HEK293 (cell line): Measurements from ENCODE around the gene MCM8.

Experiments used
- CTCF ChIA-PET: fragments of 350-600 bp; formaldehyde crosslinking; extraction: SDS; loops from one replicate; lab custom pipeline; 2021; ENCODE audit warnings: antibody characterized with exemption; lab: Yijun Ruan, JAX
- POLR2A ChIA-PET: fragments of 300-600 bp; formaldehyde crosslinking; extraction: SDS; loops from one replicate; lab custom pipeline; 2020; ENCODE audit warnings: antibody characterized with exemption, inconsistent platforms; lab: Yijun Ruan, JAX
- H3K27ac ChIP-seq: fragments of 200-500 bp; sonication (Bioruptor generic); 2 replicates; pipeline ENCODE4 v1.5.1; 2014; ENCODE audit warnings: low read depth, low read length, control low read depth, inconsistent platforms; ENCODE audit errors: extremely low read depth
- H3K36me3 ChIP-seq, 2 experiments: fragments of 200-500 bp in 1 of 2; sonication (Bioruptor generic) in 1 of 2; 1 replicate in 1 of 2; 2 replicates in 1 of 2; pipeline ENCODE4 v1.5.1; 2014 to 2017; ENCODE audit warnings: inconsistent platforms in 2 of 2, low read length in 2 of 2; ENCODE audit not compliant: control insufficient read depth in 2 of 2, insufficient read depth in 1 of 2
- H3K4me1 ChIP-seq: fragments of 200-500 bp; sonication (Bioruptor generic); 2 replicates; pipeline ENCODE4 v1.5.1; 2014; ENCODE audit warnings: mild to moderate bottlenecking, low read length, inconsistent platforms; ENCODE audit not compliant: control insufficient read depth, insufficient read depth
- H3K4me3 ChIP-seq: 2 replicates; pipeline ENCODE4 v1.5.1; 2011; ENCODE audit warnings: low read depth, mild to moderate bottlenecking, control low read depth, low read length, moderate library complexity
- H3K9me3 ChIP-seq: fragments of 200-500 bp; sonication (Bioruptor generic); 2 replicates; pipeline ENCODE4 v1.5.1; 2014; ENCODE audit warnings: low read depth, low read length, inconsistent platforms; ENCODE audit not compliant: control insufficient read depth, insufficient read depth
- EGR2 ChIP-seq: fragments of 450-650 bp; formaldehyde crosslinking; IDR thresholded peaks from 2 replicates; pipeline ENCODE4 v1.5.1; 2016; ENCODE audit warnings: low read depth, missing biosample characterization, missing genetic modification characterization
- HOXA7 ChIP-seq: sonication (generic); formaldehyde crosslinking; IDR thresholded peaks from 2 replicates; pipeline ENCODE4 v1.8.1; 2022; ENCODE audit warnings: missing genetic modification reagents, borderline replicate concordance
- MEIS1 ChIP-seq: sonication (generic); formaldehyde crosslinking; IDR thresholded peaks from 2 replicates; pipeline ENCODE4 v1.8.1; 2022; ENCODE audit warnings: missing genetic modification reagents, mild to moderate bottlenecking, borderline replicate concordance
- OSR2 ChIP-seq: fragments of 450-650 bp; formaldehyde crosslinking; IDR thresholded peaks from 2 replicates; pipeline ENCODE4 v1.5.1; 2016; ENCODE audit warnings: missing biosample characterization, missing genetic modification characterization
- PRDM6 ChIP-seq: fragments of 450-650 bp; formaldehyde crosslinking; IDR thresholded peaks from 2 replicates; pipeline ENCODE4 v1.5.1; 2017; ENCODE audit warnings: missing biosample characterization, missing genetic modification characterization
- ZBTB48 ChIP-seq: fragments of 450-650 bp; formaldehyde crosslinking; IDR thresholded peaks from 2 replicates; pipeline ENCODE4 v1.5.1; 2016; ENCODE audit warnings: missing biosample characterization, missing genetic modification characterization
- ZIC2 ChIP-seq: fragments of 450-650 bp; formaldehyde crosslinking; IDR thresholded peaks from 2 replicates; pipeline ENCODE4 v1.5.1; 2016; ENCODE audit warnings: missing biosample characterization, missing genetic modification characterization
- ZNF114 ChIP-seq: fragments of 450-650 bp; formaldehyde crosslinking; IDR thresholded peaks from 2 replicates; pipeline ENCODE4 v1.5.0; 2017; ENCODE audit warnings: missing biosample characterization, missing genetic modification characterization
- ZNF155 ChIP-seq: fragments of 450-650 bp; formaldehyde crosslinking; IDR thresholded peaks from 2 replicates; pipeline ENCODE4 v1.5.1; 2016; ENCODE audit warnings: missing biosample characterization, missing genetic modification characterization
- ZNF221 ChIP-seq: fragments of 450-650 bp; formaldehyde crosslinking; IDR thresholded peaks from 2 replicates; pipeline ENCODE4 v1.5.1; 2017; ENCODE audit warnings: missing biosample characterization, missing genetic modification characterization, borderline replicate concordance
- ZNF280C ChIP-seq: fragments of 450-650 bp; formaldehyde crosslinking; IDR thresholded peaks from 2 replicates; pipeline ENCODE4 v1.5.1; 2016; ENCODE audit warnings: missing biosample characterization, missing genetic modification characterization
- ZNF341 ChIP-seq: fragments of 450-650 bp; formaldehyde crosslinking; IDR thresholded peaks from 2 replicates; pipeline ENCODE4; 2016; ENCODE audit warnings: low read depth, missing biosample characterization, missing genetic modification characterization
- ZNF350 ChIP-seq: fragments of 450-650 bp; formaldehyde crosslinking; IDR thresholded peaks from 2 replicates; pipeline ENCODE4 v1.5.0; 2017; ENCODE audit warnings: missing biosample characterization, mild to moderate bottlenecking, missing genetic modification characterization
- ZNF37A ChIP-seq: fragments of 450-650 bp; IDR thresholded peaks from 2 replicates; pipeline ENCODE4 v1.5.1; 2018; ENCODE audit warnings: missing biosample characterization, missing genetic modification characterization
- ZNF433 ChIP-seq: fragments of 450-650 bp; formaldehyde crosslinking; IDR thresholded peaks from 2 replicates; pipeline ENCODE4 v1.5.1; 2016; ENCODE audit warnings: missing biosample characterization, missing genetic modification characterization, low read depth
- ZNF548 ChIP-seq: fragments of 450-650 bp; formaldehyde crosslinking; IDR thresholded peaks from 2 replicates; pipeline ENCODE4 v1.5.1; 2016; ENCODE audit warnings: missing biosample characterization, missing genetic modification characterization
- ZNF549 ChIP-seq: fragments of 450-650 bp; IDR thresholded peaks from 2 replicates; pipeline ENCODE4 v1.5.1; 2018; ENCODE audit warnings: missing biosample characterization, missing genetic modification characterization, mild to moderate bottlenecking, inconsistent platforms, moderate library complexity
- ZNF561 ChIP-seq: fragments of 450-650 bp; IDR thresholded peaks from 2 replicates; pipeline ENCODE4 v1.5.1; 2018; ENCODE audit warnings: missing biosample characterization, missing genetic modification characterization, borderline replicate concordance
- ZNF610 ChIP-seq: fragments of 450-650 bp; formaldehyde crosslinking; IDR thresholded peaks from 2 replicates; pipeline ENCODE4 v1.5.1; 2016; ENCODE audit warnings: missing biosample characterization, missing genetic modification characterization, borderline replicate concordance
- ZNF626 ChIP-seq: fragments of 450-650 bp; sonication (Bioruptor Pico); formaldehyde crosslinking; IDR thresholded peaks from 2 replicates; pipeline ENCODE4 v1.5.1; 2018; ENCODE audit warnings: missing biosample characterization, missing genetic modification characterization, inconsistent platforms
- ZNF660 ChIP-seq: fragments of 450-650 bp; IDR thresholded peaks from 2 replicates; pipeline ENCODE4 v1.5.1; 2018; ENCODE audit warnings: missing biosample characterization, mild to moderate bottlenecking, missing genetic modification characterization
- ZNF76 ChIP-seq: fragments of 450-650 bp; formaldehyde crosslinking; IDR thresholded peaks from 2 replicates; pipeline ENCODE4; 2016; ENCODE audit warnings: low read depth, missing biosample characterization, missing genetic modification characterization, borderline replicate concordance

Gene MCM8

GRCh38 chr20:5938456-5939029 is 11.9 kb upstream of the MCM8 start:
- ChIA-PET CTCF (no interaction called here), POLR2A (no interaction called here)
- H3K9me3 ChIP-seq = no peaks in the 10 kb centered on the region
- H3K4me3 ChIP-seq = no peak overlapping the region
- H3K4me1 ChIP-seq = no peaks in the 10 kb centered on the region
- H3K27ac ChIP-seq = no peak overlapping the region
- H3K36me3 ChIP-seq = peaks cover 23 to 55% of the 10 kb centered on the region in 2 experiments
- TF ChIP-seq ZNF76 (tag by site-specific recombination) = no peak
- TF ChIP-seq ZNF280C = no peak
- TF ChIP-seq, all 188 proteins: peak for 0

- ChIA-PET CTCF (no interaction called here), POLR2A (no interaction called here)
- H3K36me3 ChIP-seq = peaks cover 30 to 71% of the 10 kb centered on the region in 2 experiments
- H3K4me1 ChIP-seq = no peaks in the 10 kb centered on the region
- H3K27ac ChIP-seq = no peak overlapping the region
- TF ChIP-seq ZNF660 (no peak), ZNF561 (no peak), ZNF114 (tag by site-specific recombination) (no peak), ZBTB48 (no peak), EGR2 (tag by site-specific recombination) (no peak), ZNF155 (tag by site-specific recombination) (no peak), ZNF548 (no peak), ZNF37A (tag by site-specific recombination) (no peak), HOXA7 (CRISPR knock-in tag) (no peak), MEIS1 (CRISPR knock-in tag) (no peak)
- no peak overlapping the region for H3K4me3 ChIP-seq
- no peaks in the 10 kb centered on the region for H3K9me3 ChIP-seq
Measured at GRCh38 chr20:5945963-5946362, 4.5 kb upstream of the MCM8 start.

- Histone ChIP-seq H3K27ac (no peak overlapping the region), H3K4me3 (no peak overlapping the region), H3K36me3 (peaks cover 30 to 63% of the 10 kb centered on the region in 2 experiments), H3K9me3 (no peaks in the 10 kb centered on the region), H3K4me1 (no peaks in the 10 kb centered on the region)
- TF ChIP-seq ZNF610 (tag by site-specific recombination) (no peak), PRDM6 (tag by site-specific recombination) (no peak), ZNF548 (no peak), ZNF341 (no peak), ZNF221 (tag by site-specific recombination) (no peak), ZNF433 (no peak), ZNF626 (tag by site-specific recombination) (no peak), OSR2 (tag by site-specific recombination) (no peak), ZNF350 (tag by site-specific recombination) (no peak), ZIC2 (tag by site-specific recombination) (no peak), ZNF549 (tag by site-specific recombination) (no peak)
- TF ChIP-seq, all 188 proteins: peak for 0
- ChIA-PET POLR2A (no interaction called here), CTCF (interaction anchor here (0.7 to 1.1 kb wide), 2 partner anchors 140 to 418 kb away, joined by 3 to 4 read pairs; no protein-coding TSS in a partner anchor)
Measured at GRCh38 chr20:5947276-5947675, 3.2 kb upstream of the MCM8 start.
